Prostate gland (tissue), 2 donors: ENCODE data around the gene RNASEH2B.

Experiments
- CTCF ChIP-seq, 4 experiments: fragments of 200-600 bp in 2 of 4; fragments of 450-650 bp in 2 of 4; sonication (generic) in 2 of 4; IDR thresholded peaks; 1 replicate in 3 of 4; 2 replicates in 1 of 4; pipeline ENCODE4 v1.5.1; 2016 to 2019; ENCODE audit warnings: antibody characterized with exemption in 4 of 4, mild to moderate bottlenecking in 2 of 4, moderate library complexity in 2 of 4
- POLR2AphosphoS5 ChIP-seq: sonication (generic); formaldehyde crosslinking; IDR thresholded peaks from one replicate; pipeline ENCODE4 v1.6.1; 2017; ENCODE audit warnings: antibody characterized with exemption

GRCh38 chr13:51000571-51001260 lies 91.1 kb downstream of the RNASEH2B start:
- TF ChIP-seq POLR2AphosphoS5 = peak; percentile 76
- TF ChIP-seq CTCF (IDR thresholded peaks at IDR 0.05) = no peak
